Stimulated activated naive B cell treated with anti-CD40 and anti-IgM and Interleukin-4, amounts not matched to agents 10 μg/mL and 1 μg/mL and 100 μg/mL, for 72 hours (primary cell): Measurements from ENCODE around the gene SOX5.

Experiments used
- ATAC-seq, 2 donors: fragments of 150-1000 bp; cut with Tn5 transposase; replicated peaks; 2 replicates each; pipeline ENCODE4 v1.10.0; 2021; ENCODE audit warnings: moderate library complexity in 1 of 2
- DNase-seq: peaks from one replicate; pipeline ENCODE4 v3.0.0; 2021
- H3K27ac Mint-ChIP-seq: one replicate; pipeline ENCODE4 v1.8.0; 2022; ENCODE audit warnings: mild to moderate bottlenecking, mixed read lengths
- H3K27me3 Mint-ChIP-seq, 2 donors: one replicate each; pipeline ENCODE4 v1.8.0; 2022; ENCODE audit warnings: mixed read lengths in 2 of 2
- H3K36me3 Mint-ChIP-seq, 2 donors: one replicate each; pipeline ENCODE4 v1.8.0; 2022; ENCODE audit warnings: mixed read lengths in 2 of 2, mild to moderate bottlenecking in 1 of 2
- H3K4me1 Mint-ChIP-seq, 2 donors: one replicate each; pipeline ENCODE4 v1.8.0; 2022; ENCODE audit warnings: mixed read lengths in 2 of 2, mild to moderate bottlenecking in 1 of 2
- H3K4me3 Mint-ChIP-seq, 2 donors: one replicate each; pipeline ENCODE4 v1.8.0; 2022; ENCODE audit warnings: mild to moderate bottlenecking in 2 of 2, mixed read lengths in 2 of 2, moderate library complexity in 1 of 2
- H3K9me3 Mint-ChIP-seq, 2 donors: one replicate each; pipeline ENCODE4 v1.8.0; 2022; ENCODE audit warnings: mixed read lengths in 2 of 2, mild to moderate bottlenecking in 1 of 2

Gene SOX5

DNA sequence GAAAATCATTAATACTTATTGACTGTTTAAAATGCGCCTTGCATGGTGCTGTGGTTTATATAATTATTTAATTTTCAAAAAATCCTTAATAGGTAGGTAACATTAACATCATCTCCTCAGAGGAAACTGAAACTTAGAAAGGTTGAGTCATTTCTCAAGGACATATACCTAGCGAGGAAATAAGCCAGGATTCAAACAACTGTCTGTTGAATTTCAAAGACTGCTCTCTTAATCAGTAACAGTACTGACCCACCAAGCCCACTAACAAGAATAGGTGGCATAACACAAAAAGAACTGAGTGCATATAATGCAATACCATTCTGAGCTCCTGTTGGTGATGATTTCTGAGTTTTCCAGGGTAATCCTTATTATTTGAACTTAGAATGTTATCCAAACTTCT is 174.3 kb downstream of the SOX5 start:
- Mint-ChIP-seq H3K36me3 (no peaks in the 10 kb centered on the region), H3K27me3 (no peaks in the 10 kb centered on the region), H3K27ac (no peak overlapping the region), H3K4me1 (no peaks in the 10 kb centered on the region), H3K4me3 (no peak overlapping the region), H3K9me3 (no peaks in the 10 kb centered on the region)
- ATAC-seq (no peak), DNase-seq (no peak)

DNA sequence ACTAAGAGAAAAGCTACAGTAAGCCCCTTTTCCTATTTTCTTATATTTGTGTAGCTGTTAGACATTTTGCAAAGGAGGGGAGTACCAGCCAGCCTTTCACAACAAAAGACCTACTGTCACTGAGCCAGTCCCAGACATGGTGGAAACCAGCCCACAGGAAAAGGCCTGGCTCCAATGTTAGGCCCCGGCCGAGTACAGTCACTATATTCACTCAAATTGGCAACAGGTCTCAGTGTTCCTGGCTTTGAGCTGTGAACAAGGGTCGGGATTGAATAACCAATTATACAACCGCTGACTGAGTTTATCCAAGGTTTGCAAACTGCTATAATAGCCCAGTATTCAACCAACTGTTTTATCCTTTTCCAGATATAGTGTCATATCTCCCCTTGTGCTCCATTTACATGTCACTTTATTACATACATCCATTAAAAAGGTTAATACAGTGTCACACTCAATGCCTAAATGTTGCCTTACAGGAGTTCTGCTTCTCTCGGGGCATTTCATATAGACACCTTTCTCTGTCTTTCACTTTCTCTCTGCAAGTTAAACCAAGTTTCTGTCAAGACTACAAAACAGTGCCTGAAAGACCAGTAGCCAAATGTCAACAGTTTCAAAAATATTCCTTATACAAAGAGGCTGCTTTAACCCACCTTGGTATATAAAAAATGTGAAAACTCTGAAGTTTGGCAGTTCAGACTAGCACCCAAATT is 178.1 kb downstream of the SOX5 start:
- Mint-ChIP-seq H3K9me3 (no peaks in the 10 kb centered on the region), H3K4me3 (no peak overlapping the region), H3K36me3 (no peaks in the 10 kb centered on the region), H3K27me3 (no peaks in the 10 kb centered on the region), H3K4me1 (no peaks in the 10 kb centered on the region), H3K27ac (no peak overlapping the region)
- no peak for DNase-seq
- no peak for ATAC-seq

DNA sequence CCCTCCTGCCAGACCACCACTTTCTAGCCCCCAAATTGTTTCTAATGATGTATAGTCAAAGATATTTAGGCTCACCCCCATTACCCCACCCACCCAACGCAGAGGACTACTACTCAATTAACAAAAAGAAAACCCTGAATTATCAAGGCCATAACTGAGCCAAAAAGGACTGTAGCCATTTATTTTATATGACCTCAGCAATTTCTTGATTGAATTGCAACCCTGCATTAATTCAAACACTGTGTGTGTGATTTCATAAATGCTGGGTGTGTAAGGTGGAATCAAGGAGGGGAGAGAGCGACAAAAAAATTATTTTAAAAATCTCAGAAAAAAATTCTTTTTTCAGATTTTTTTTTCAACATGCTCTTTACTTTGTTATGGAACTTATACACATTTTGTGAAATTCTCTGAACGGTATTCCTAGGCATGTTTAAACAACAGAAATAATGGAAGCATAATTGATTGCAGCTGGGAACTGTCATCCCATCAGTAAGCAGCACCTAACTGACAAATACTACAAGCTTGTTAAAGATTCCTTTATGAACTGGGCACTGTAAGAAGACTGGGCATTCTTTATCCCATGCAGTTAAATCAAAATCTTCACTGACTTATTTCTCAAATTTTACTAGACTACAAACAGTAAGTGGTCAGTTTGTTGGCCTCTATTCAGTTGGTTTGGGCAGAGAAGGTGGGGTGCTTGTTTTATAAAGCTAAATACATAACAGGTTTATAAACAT is 179.1 kb downstream of the SOX5 start:
- ATAC-seq = no peak
- no peaks in the 10 kb centered on the region for H3K36me3 Mint-ChIP-seq
- no peak for DNase-seq
- H3K4me1 Mint-ChIP-seq = no peaks in the 10 kb centered on the region
- no peak overlapping the region for H3K4me3 Mint-ChIP-seq
- H3K27ac Mint-ChIP-seq = no peak overlapping the region
- no peaks in the 10 kb centered on the region for H3K9me3 Mint-ChIP-seq
- no peaks in the 10 kb centered on the region for H3K27me3 Mint-ChIP-seq

DNA sequence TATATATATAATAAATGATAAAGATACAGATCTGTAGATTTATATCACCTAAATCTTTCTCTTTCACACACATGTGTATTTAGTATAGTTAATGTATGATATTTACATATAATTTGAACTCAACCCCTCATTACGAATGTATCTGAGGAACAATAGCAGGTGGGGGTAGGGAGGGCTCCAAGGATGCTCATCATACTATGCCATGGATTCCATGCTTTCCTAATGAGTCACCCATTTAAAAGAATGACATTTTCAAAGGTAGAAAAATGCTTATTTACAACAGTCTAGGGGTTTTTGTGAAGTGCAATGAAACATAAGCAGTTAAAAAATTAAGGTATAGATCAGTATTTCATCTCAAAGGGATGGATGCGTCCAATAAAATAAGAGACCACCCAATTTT is 181.6 kb downstream of the SOX5 start:
- Mint-ChIP-seq H3K4me3 (no peak overlapping the region), H3K9me3 (no peaks in the 10 kb centered on the region), H3K27me3 (no peaks in the 10 kb centered on the region), H3K27ac (no peak overlapping the region), H3K4me1 (no peaks in the 10 kb centered on the region), H3K36me3 (no peaks in the 10 kb centered on the region)
- no peak for DNase-seq
- no peak for ATAC-seq

DNA sequence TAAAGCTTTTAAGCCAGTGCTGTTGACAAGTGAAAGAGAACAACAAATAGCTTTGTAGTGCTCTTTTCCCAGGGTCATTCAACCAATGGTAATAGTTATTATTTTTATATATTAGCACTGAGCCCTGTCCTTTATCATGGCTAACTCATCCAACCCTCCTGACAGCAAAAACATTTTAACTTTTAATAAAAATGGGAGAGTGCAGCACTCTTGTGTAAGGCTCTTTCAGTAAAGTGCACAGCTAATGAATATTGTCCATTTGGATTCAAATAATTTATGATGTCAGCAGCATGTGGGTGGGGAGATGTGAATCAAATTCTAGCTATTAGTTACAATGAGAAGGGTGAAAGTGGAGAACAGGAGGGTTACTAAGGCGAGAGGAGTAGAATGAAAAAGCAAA is 185.7 kb downstream of the SOX5 start:
- H3K4me3 Mint-ChIP-seq = no peak overlapping the region
- ATAC-seq = no peak

DNA sequence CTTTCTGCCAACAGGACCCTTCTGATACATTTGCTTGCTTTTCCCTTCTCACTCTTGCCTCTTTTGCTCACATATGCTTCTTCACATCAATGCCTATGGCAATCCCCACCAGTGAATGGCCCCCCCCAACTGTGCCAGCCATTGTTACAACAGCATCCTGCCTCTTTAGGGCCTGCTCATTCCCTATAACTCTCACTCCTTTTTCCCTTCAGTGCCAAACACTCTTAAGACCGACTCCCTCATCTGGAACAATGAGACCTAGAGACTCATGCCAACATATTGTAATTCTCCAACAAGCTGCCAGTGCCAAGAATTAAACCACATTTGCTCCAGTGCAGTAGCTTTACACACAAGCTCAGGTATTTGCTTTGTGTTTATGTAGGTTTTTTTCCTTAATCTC is 189.0 kb downstream of the SOX5 start:
- no peak overlapping the region for H3K4me3 Mint-ChIP-seq
- no peaks in the 10 kb centered on the region for H3K27me3 Mint-ChIP-seq
- no peak for ATAC-seq
- no peaks in the 10 kb centered on the region for H3K36me3 Mint-ChIP-seq
- no peak overlapping the region for H3K27ac Mint-ChIP-seq
- H3K9me3 Mint-ChIP-seq = no peaks in the 10 kb centered on the region
- DNase-seq = no peak
- H3K4me1 Mint-ChIP-seq = no peaks in the 10 kb centered on the region

More for the DNA sequence above, 185.7 kb downstream of the SOX5 start:
- H3K9me3 Mint-ChIP-seq = no peaks in the 10 kb centered on the region
- H3K4me1 Mint-ChIP-seq = no peaks in the 10 kb centered on the region
- no peak overlapping the region for H3K27ac Mint-ChIP-seq
- no peak for DNase-seq
- no peaks in the 10 kb centered on the region for H3K27me3 Mint-ChIP-seq
- no peaks in the 10 kb centered on the region for H3K36me3 Mint-ChIP-seq

DNA sequence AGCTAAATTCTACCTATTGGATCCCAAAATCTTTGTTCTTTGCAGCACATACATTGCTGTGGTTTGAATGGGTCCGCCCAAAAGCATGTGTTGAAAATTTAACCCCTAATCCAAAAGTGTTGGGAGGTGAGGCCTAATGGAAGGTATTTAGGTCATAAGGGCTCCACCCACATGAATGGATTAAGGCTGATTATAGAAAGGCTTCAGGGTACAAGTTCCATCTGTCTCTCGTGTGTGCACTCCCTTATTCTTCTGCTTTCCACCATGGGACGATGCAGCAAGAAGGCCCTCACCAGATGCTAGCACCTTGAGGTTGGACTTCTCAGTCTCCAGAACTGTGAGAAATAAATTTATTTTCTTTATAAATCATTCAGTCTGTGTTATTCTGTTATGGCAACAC is 190.9 kb downstream of the SOX5 start:
- no peaks in the 10 kb centered on the region for H3K36me3 Mint-ChIP-seq
- H3K27ac Mint-ChIP-seq = no peak overlapping the region
- no peaks in the 10 kb centered on the region for H3K27me3 Mint-ChIP-seq
- DNase-seq (no peak), ATAC-seq (no peak)
- H3K4me1 Mint-ChIP-seq = no peaks in the 10 kb centered on the region
- no peaks in the 10 kb centered on the region for H3K9me3 Mint-ChIP-seq
- no peak overlapping the region for H3K4me3 Mint-ChIP-seq

DNA sequence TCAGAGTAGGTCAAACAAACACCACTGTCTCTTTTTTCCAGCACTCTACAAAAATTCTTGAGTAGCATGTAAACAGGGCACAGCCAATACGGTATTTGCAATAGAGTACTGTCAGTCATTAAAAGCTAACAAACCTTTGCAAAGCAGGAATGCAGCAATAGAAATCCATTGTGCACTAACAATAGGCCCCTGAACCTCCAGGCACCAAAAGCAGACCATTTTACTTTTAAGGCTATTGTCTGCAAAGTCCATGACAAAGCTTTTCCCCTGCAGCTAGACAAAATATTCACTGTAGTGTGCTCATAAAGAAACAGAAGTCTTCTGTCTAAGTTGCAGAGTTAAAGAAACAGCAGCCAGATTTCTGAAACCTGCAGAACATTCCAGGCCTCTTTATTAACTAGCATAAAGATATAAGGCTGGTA is 191.9 kb downstream of the SOX5 start:
- DNase-seq (no peak), ATAC-seq (no peak)
- H3K4me1 Mint-ChIP-seq = no peaks in the 10 kb centered on the region
- H3K4me3 Mint-ChIP-seq = no peak overlapping the region
- H3K27me3 Mint-ChIP-seq = no peaks in the 10 kb centered on the region
- no peaks in the 10 kb centered on the region for H3K9me3 Mint-ChIP-seq
- H3K27ac Mint-ChIP-seq = no peak overlapping the region
- H3K36me3 Mint-ChIP-seq = no peaks in the 10 kb centered on the region

DNA sequence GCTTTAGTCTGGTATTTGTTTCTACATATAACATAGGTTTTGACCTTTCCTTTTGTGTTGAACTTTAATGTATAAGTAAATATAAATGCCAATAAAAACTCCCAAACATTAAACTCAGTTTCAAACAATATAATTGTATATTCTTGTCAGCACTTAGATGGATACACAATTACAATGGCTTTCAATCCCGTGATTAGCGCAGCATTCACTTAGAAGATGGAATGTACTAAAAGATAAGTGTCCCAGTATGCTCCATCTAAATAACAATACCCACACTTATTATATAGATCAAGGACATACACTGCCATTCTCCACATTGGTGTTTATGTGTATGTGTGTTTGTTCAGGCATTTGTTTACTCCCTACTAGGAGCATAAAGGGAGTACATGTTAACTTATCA is 193.1 kb downstream of the SOX5 start:
- H3K4me1 Mint-ChIP-seq = no peaks in the 10 kb centered on the region
- no peak for DNase-seq
- H3K36me3 Mint-ChIP-seq = no peaks in the 10 kb centered on the region
- H3K9me3 Mint-ChIP-seq = no peaks in the 10 kb centered on the region
- ATAC-seq = no peak
- no peaks in the 10 kb centered on the region for H3K27me3 Mint-ChIP-seq
- H3K4me3 Mint-ChIP-seq = no peak overlapping the region
- no peak overlapping the region for H3K27ac Mint-ChIP-seq

DNA sequence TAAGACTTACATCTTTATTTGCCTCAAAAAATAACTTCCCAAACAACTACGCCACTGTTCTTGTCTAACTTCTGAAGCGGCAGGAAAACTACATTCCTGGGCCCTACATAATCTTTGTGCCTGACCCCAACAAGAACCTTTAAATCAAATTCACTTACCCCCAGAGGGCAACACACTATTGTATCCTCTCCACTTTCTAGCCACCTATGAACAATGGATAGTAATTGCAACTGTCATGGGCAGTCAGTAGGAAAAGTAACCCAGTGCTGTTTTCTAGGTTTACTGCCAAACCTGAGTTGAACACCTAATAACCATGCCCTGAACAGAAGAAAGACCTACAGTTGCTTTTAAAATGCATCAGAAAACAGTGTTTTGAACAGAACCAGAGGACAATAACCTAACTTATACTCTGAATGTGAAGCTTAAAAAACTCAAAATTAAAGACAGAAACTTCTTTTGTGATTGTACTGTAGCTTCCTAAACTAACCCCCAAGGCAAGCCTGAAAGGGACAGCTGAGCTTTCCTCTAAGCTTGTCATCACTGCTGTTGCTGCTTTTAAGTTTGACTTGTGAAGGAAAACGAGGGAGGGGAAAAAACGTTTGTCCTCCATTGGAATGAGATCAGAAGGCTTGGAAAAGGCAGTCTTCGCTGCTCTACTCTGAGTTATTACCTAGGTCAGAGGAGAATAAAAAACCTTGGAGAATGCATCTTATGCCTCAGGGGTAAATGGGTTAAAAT is 195.7 kb downstream of the SOX5 start:
- Mint-ChIP-seq H3K9me3 (no peaks in the 10 kb centered on the region), H3K4me3 (no peak overlapping the region), H3K4me1 (no peaks in the 10 kb centered on the region), H3K27me3 (no peaks in the 10 kb centered on the region), H3K27ac (no peak overlapping the region), H3K36me3 (no peaks in the 10 kb centered on the region)
- no peak for DNase-seq
- no peak for ATAC-seq

DNA sequence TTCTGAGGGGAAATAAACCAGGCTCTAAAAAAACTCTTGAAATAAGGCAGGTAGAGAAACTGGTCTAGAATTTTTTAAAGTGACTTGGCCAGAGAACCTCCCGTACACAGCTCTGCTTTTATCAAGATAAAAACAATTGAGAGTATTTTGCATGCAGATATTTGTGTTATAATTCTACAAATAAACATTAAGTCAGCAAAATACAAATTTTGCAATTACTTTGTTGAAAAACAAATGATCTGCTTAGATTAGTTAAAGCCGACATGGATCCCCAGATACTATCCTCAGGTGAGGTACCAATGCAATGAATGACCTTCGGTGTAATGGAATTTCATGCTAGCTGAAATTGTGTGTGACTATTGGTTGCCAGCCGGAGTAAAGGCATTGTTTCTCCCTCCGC is 197.2 kb downstream of the SOX5 start:
- no peaks in the 10 kb centered on the region for H3K27me3 Mint-ChIP-seq
- DNase-seq (no peak), ATAC-seq (no peak)
- no peak overlapping the region for H3K4me3 Mint-ChIP-seq
- no peaks in the 10 kb centered on the region for H3K36me3 Mint-ChIP-seq
- no peaks in the 10 kb centered on the region for H3K4me1 Mint-ChIP-seq
- H3K9me3 Mint-ChIP-seq = no peaks in the 10 kb centered on the region
- H3K27ac Mint-ChIP-seq = no peak overlapping the region

DNA sequence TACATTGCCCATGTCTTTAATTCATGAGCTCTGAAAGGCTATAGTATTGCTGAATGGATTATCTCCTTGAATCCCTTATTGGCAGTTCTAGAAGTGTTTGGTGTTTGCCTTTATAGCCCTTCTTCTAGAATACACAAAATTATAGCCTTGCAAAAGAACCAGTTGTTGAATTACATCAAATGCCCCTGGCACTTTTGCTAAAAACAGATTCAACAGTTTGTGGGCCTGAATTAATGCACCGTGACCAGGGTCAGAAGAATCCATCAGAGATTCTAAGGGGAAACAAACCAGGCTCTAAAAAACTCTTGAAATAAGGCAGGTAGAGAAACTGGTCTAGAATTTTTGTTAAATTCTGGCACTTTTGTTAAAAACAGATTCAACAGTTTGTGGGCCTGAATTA is 197.8 kb downstream of the SOX5 start:
- Mint-ChIP-seq H3K4me1 (no peaks in the 10 kb centered on the region), H3K27ac (no peak overlapping the region), H3K4me3 (no peak overlapping the region), H3K36me3 (no peaks in the 10 kb centered on the region), H3K27me3 (no peaks in the 10 kb centered on the region), H3K9me3 (peaks cover 0 to 4% of the 10 kb centered on the region in 2 donors)
- DNase-seq (no peak), ATAC-seq (no peak)

DNA sequence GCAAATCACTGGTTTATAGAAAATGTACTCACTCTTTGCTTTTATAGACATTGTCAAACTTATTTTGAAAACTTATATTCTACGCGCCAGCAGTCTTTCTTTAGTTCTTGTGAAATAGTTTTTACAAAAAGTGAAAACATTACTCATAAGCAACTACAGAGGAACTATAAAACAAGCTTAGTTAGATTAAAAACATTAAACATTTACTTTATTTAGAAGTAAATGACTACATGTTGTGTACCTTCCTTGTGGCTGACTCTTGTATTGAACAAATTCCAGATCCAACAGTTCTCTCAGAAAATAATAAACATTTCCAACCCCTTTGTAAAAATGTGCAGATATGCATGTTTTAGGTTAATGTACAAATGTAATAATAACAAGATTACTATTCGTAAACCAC is 198.5 kb downstream of the SOX5 start:
- Mint-ChIP-seq H3K27ac (no peak overlapping the region), H3K4me3 (no peak overlapping the region), H3K36me3 (no peaks in the 10 kb centered on the region), H3K27me3 (no peaks in the 10 kb centered on the region), H3K4me1 (no peaks in the 10 kb centered on the region), H3K9me3 (peaks cover 0 to 4% of the 10 kb centered on the region in 2 donors)
- ATAC-seq (no peak), DNase-seq (no peak)

DNA sequence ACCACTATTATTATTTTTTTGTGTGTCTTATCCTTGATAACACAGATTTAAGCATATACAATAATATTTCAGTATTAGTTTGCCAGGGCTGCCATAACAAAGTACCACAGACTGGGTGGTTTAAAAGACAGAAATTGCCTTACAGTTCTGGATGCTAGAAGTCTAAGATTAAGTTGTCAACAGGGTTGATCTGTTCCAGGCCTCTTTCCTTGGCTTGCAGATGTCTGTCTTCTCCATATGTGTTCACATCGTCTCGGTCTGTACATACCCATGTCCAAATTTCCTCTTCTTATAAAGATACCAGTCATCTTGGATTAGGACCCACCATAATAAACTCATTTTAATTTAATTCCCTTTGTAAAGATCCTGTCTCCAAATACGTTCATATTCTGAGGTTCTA is 204.8 kb downstream of the SOX5 start:
- Mint-ChIP-seq H3K36me3 (no peaks in the 10 kb centered on the region), H3K27me3 (no peaks in the 10 kb centered on the region), H3K27ac (no peak overlapping the region), H3K4me3 (no peak overlapping the region), H3K9me3 (peaks cover 0 to 4% of the 10 kb centered on the region in 2 donors), H3K4me1 (no peaks in the 10 kb centered on the region)
- ATAC-seq (no peak), DNase-seq (no peak)

DNA sequence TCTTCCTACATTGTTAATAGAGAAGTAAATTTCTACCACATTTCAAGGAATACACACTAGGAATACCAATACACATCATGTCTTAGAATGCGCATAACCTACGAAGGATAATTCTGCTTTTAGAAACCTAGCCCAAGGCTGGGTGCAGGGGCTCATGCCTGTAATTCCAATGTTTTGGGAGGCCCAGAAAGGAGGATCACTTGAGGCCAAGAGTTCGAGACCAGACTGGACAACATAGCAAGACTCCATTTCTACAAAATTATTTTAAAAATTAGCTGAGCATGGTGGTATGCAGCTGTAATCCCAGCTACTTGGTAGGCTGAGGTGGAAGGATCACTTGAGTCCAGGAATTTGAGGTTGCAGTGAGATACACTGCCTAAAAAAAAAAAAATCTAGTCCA is 206.9 kb downstream of the SOX5 start:
- ATAC-seq (no peak), DNase-seq (no peak)
- Mint-ChIP-seq H3K9me3 (peaks cover 2 to 4% of the 10 kb centered on the region in 2 donors), H3K4me1 (no peaks in the 10 kb centered on the region), H3K27me3 (no peaks in the 10 kb centered on the region), H3K27ac (no peak overlapping the region), H3K36me3 (peaks cover 0 to 1% of the 10 kb centered on the region in 2 donors), H3K4me3 (no peak overlapping the region)
